PFSK-1 (cell line): ENCODE data around the gene AK8.

Experiments used
- FOXP2 ChIP-seq: optimal IDR thresholded peaks from 2 replicates; pipeline ENCODE3; 2011; ENCODE audit warnings: borderline replicate concordance, control low read depth, inconsistent platforms; ENCODE audit not compliant: insufficient read depth; ENCODE audit errors: extremely low read length, extremely low read depth
- POLR2AphosphoS5 ChIP-seq: IDR thresholded peaks from 2 replicates; pipeline ENCODE4 v1.6.1; 2012; ENCODE audit warnings: low read depth, mild to moderate bottlenecking, control low read depth, low read length, moderate library complexity
- SIN3A ChIP-seq: IDR thresholded peaks from 2 replicates; pipeline ENCODE4 v1.6.1; 2012; ENCODE audit warnings: mild to moderate bottlenecking, low read length, moderate library complexity, borderline replicate concordance; ENCODE audit not compliant: insufficient read depth
- TAF1 ChIP-seq: IDR thresholded peaks from 2 replicates; pipeline ENCODE4 v1.6.1; 2012; ENCODE audit warnings: low read length, control low read depth, borderline replicate concordance; ENCODE audit not compliant: insufficient read depth
- TF ChIP-seq, protein P1 (sequence below), 2 experiments: IDR thresholded peaks; 2 replicates each; pipeline versions ENCODE4 v1.6.1 to v1.8.0; 2011 to 2012; ENCODE audit warnings: low read depth in 2 of 2, low read length in 2 of 2, control low read depth in 1 of 2, inconsistent platforms in 1 of 2, mild to moderate bottlenecking in 1 of 2, moderate library complexity in 1 of 2; ENCODE audit not compliant: insufficient read depth in 1 of 2

Gene AK8

DNA sequence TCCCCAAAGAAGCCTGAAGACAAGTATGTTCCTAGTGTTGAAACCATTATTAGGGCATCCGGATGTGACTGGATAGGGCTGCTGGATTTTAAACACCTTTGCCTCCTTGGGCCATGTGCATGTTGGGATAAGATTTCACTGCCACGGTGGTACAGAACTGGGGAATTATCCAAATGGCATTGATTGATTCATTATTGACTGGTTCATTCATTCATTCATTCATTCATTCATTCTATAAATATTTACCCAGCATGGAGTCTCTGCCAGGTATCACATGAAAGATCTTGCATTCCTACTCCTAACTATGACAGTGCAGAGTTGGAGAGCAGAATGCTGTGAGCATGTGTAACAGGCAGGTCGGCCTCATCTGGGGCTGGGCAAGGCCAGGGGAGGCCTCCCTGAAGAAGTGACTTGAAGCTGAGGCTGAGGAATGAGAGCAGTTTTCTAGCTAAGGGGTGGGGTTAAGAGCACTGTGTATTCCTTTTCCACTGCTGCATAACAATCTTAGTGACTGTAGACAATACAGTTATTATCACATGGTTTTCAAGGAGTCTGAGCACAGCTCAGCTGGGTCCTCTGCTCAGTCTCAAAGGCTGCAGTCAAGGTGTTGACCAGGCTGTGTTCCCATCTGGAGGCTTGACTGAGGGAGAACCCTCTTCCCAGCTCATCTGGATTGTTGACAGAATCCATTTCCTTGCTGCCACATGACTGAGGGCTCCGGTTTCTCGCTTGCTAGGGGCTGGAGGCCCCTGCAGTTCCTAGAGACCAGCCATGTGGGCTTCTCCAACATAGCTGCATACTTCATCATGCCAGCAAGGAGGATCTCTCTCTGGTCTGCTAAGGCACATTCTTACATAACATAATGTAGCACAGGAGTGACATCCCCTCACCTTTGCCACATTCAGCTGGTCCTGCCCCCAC, 35.7 kb downstream of the AK8 start:
- no peak for TF ChIP-seq FOXP2
- TF ChIP-seq, protein P1, sequence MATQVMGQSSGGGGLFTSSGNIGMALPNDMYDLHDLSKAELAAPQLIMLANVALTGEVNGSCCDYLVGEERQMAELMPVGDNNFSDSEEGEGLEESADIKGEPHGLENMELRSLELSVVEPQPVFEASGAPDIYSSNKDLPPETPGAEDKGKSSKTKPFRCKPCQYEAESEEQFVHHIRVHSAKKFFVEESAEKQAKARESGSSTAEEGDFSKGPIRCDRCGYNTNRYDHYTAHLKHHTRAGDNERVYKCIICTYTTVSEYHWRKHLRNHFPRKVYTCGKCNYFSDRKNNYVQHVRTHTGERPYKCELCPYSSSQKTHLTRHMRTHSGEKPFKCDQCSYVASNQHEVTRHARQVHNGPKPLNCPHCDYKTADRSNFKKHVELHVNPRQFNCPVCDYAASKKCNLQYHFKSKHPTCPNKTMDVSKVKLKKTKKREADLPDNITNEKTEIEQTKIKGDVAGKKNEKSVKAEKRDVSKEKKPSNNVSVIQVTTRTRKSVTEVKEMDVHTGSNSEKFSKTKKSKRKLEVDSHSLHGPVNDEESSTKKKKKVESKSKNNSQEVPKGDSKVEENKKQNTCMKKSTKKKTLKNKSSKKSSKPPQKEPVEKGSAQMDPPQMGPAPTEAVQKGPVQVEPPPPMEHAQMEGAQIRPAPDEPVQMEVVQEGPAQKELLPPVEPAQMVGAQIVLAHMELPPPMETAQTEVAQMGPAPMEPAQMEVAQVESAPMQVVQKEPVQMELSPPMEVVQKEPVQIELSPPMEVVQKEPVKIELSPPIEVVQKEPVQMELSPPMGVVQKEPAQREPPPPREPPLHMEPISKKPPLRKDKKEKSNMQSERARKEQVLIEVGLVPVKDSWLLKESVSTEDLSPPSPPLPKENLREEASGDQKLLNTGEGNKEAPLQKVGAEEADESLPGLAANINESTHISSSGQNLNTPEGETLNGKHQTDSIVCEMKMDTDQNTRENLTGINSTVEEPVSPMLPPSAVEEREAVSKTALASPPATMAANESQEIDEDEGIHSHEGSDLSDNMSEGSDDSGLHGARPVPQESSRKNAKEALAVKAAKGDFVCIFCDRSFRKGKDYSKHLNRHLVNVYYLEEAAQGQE (IDR thresholded peaks at IDR 0.05; ENCODE audit: insufficient read depth in 1 of 2, low read depth in 2 of 2, low read length in 2 of 2), result no peak
- TF ChIP-seq SIN3A, result no peak
- no peak for TF ChIP-seq POLR2AphosphoS5
- TF ChIP-seq TAF1, result no peak

DNA sequence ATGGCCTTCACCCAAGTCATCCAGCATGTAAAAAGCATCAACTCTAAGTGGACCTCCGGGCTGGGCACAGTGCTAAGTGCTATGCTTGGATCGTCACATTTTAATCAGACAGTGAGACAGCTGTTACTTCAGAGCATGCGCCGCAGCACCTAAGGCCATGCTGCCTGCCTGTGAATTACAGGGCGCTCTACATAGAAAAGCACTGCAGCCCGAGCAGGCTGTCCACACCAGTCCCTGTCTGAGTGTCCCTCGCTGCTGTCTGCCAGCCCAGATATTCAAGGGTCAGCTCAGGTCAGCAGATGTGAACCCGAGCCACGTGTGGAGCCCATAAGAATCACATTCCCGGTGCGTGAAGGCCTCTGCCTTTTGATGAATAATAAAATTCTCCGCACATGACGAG, 37.1 kb downstream of the AK8 start:
- no peak for TF ChIP-seq POLR2AphosphoS5
- no peak for TF ChIP-seq SIN3A

DNA sequence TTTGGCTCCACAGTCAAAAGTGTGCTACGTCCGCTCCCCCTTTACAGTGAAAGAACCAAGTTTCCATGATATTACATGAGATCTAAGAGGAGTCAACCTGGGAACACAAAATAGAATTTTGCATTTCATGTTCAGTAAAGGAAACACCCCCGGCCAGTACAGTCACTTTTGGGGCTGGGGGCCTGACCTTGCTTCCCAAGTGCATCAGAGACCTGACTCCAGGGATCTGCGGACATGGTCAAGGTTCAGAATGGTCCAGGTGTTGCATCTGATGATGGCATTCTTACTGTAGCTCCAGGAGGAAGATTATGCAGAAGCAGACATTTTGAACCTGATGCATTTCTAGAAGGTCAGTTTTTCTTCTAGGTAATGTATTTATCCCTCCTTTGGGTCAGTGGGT, 39.8 kb downstream of the AK8 start:
- TF ChIP-seq TAF1, result no peak
- TF ChIP-seq POLR2AphosphoS5, result no peak
- no peak for TF ChIP-seq SIN3A
- TF ChIP-seq, protein P1 (IDR thresholded peaks at IDR 0.05; ENCODE audit: insufficient read depth in 1 of 2, low read depth in 2 of 2, low read length in 2 of 2), result no peak
- no peak for TF ChIP-seq FOXP2

DNA sequence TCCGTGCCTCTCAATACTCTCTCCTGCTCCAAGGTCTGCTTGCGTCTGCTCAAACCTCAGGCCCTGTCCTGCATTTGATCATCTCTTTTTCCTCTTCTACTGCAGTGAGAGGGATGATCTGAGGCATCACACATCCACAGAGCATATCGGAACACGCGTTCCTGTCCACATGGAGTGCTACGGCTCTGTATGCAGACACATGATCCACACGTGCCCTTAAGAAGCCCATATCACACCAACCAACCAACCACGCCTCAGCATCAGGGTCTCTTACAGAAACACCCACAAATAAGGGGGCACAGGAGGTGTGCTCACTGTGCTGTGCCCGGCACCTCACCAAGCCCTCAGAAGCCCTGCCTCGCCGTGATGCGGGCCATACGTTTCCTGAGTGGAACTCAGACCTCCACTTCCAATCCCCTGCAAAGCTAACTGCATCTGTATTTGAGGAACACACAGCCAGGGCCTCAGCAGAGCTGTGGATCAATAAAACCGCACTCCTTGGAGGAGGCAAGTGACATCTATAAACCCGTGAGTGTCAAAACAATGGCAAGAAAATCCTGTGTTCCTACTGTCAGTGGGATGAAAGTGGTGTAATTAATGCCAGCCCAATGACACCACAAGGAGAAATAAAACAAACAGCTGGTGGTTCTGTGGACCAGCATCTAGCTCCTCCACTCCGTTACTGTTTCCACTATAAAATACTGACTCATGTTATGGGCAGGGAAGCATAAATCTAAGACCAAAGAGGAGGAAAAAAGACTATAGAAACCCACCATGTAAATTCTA, 40.4 kb downstream of the AK8 start:
- TF ChIP-seq TAF1, result no peak
- TF ChIP-seq POLR2AphosphoS5, result no peak
- TF ChIP-seq, protein P1 (IDR thresholded peaks at IDR 0.05; ENCODE audit: insufficient read depth in 1 of 2, low read depth in 2 of 2, low read length in 2 of 2), result no peak
- no peak for TF ChIP-seq FOXP2
- no peak for TF ChIP-seq SIN3A

DNA sequence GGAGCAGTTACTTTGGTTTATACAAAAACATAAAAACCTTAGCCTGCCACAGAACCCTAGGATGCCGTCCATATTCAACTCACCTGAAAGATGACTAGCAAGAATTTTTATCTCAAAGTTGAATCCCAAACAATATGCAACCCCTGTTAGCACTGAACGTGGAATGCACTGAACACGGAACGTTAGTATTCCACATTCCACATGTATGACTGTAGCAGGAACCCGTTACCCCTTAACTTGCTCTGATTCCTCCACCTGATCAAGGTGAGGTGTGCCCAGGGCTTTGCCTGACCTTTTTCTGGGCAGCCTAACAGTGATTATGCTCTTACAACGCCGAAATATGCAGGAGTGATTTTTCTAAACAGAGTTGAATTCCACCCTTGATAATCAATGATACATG, 43.7 kb downstream of the AK8 start:
- TF ChIP-seq, protein P1 (IDR thresholded peaks at IDR 0.05; ENCODE audit: insufficient read depth in 1 of 2, low read depth in 2 of 2, low read length in 2 of 2), result no peak
- TF ChIP-seq FOXP2 (no peak), TAF1 (no peak), SIN3A (no peak), POLR2AphosphoS5 (no peak)
